KMS-11 (cell line): ENCODE results near the gene AATF.

Experiments
- H2AFZ ChIP-seq: fragments of 200-600 bp; sonication (generic); 2 replicates; pipeline ENCODE4 v1.6.1; 2016; ENCODE audit warnings: antibody characterized with exemption, mixed run types, low read depth
- H3K27ac ChIP-seq: fragments of 200-600 bp; sonication (generic); 2 replicates; pipeline ENCODE4 v1.6.1; 2016; ENCODE audit warnings: mild to moderate bottlenecking, mixed run types
- H3K27me3 ChIP-seq: fragments of 200-600 bp; sonication (generic); 2 replicates; pipeline ENCODE4 v1.6.1; 2017; ENCODE audit warnings: mild to moderate bottlenecking, low read depth, mixed run types, moderate library complexity; ENCODE audit not compliant: insufficient read depth
- H3K36me3 ChIP-seq: fragments of 200-600 bp; sonication (generic); 2 replicates; pipeline ENCODE4 v1.6.1; 2017; ENCODE audit warnings: mild to moderate bottlenecking, mixed run types; ENCODE audit not compliant: insufficient read depth
- H3K4me1 ChIP-seq: fragments of 200-600 bp; sonication (generic); 2 replicates; pipeline ENCODE4 v1.6.1; 2016; ENCODE audit warnings: mild to moderate bottlenecking, low read depth, mixed run types; ENCODE audit not compliant: poor library complexity, severe bottlenecking
- H3K4me2 ChIP-seq: fragments of 200-600 bp; sonication (generic); 2 replicates; pipeline ENCODE4 v1.7.0; 2016; ENCODE audit warnings: mild to moderate bottlenecking, mixed run types
- H3K4me3 ChIP-seq: fragments of 200-600 bp; sonication (generic); IDR thresholded peaks from 2 replicates; pipeline ENCODE4 v1.6.1; 2017; ENCODE audit warnings: low read depth, low read length, mixed read lengths; ENCODE audit not compliant: insufficient read depth
- H3K79me2 ChIP-seq: fragments of 200-600 bp; sonication (generic); 2 replicates; pipeline ENCODE4 v1.6.1; 2016; ENCODE audit warnings: low read depth, mixed run types; ENCODE audit not compliant: insufficient read depth
- H3K9ac ChIP-seq: fragments of 200-600 bp; sonication (generic); 2 replicates; pipeline ENCODE4 v1.6.1; 2016; ENCODE audit warnings: mild to moderate bottlenecking, mixed run types
- H4K20me1 ChIP-seq: fragments of 200-600 bp; sonication (generic); 2 replicates; pipeline ENCODE4 v1.6.1; 2016; ENCODE audit warnings: mild to moderate bottlenecking, mixed run types; ENCODE audit not compliant: insufficient read depth
- CTCF ChIP-seq: fragments of 200-600 bp; sonication (generic); conservative IDR thresholded peaks from 2 replicates; pipeline ENCODE4 v1.6.1; 2017; ENCODE audit warnings: low read depth, mild to moderate bottlenecking, antibody characterized with exemption, low read length, moderate library complexity, mixed read lengths

Gene AATF

GRCh38 chr17:37047631-37048104, 98.9 kb downstream of the AATF start:
- no peaks in the 10 kb centered on the region for H4K20me1 ChIP-seq
- H3K9ac ChIP-seq = no peak overlapping the region
- no peak overlapping the region for H3K4me2 ChIP-seq
- TF ChIP-seq CTCF = peak; percentile 92
- no peak overlapping the region for H3K27ac ChIP-seq
- no peak overlapping the region for H2AFZ ChIP-seq
- H3K27me3 ChIP-seq = no peaks in the 10 kb centered on the region
- H3K36me3 ChIP-seq = no peaks in the 10 kb centered on the region
- H3K4me1 ChIP-seq = peaks cover 19% of the 10 kb centered on the region
- no peak overlapping the region for H3K4me3 ChIP-seq
- no peaks in the 10 kb centered on the region for H3K79me2 ChIP-seq

- Histone ChIP-seq H2AFZ (no peak overlapping the region), H3K79me2 (no peaks in the 10 kb centered on the region), H3K36me3 (no peaks in the 10 kb centered on the region), H3K4me1 (peaks cover 19% of the 10 kb centered on the region), H3K27me3 (no peaks in the 10 kb centered on the region), H3K9ac (no peak overlapping the region), H3K4me3 (no peak overlapping the region), H3K27ac (no peak overlapping the region), H4K20me1 (no peaks in the 10 kb centered on the region), H3K4me2 (no peak overlapping the region)
- no peak for TF ChIP-seq CTCF
Measured at GRCh38 chr17:37048811-37049210, 100.1 kb downstream of the AATF start.

- Histone ChIP-seq H3K9ac (no peak overlapping the region), H3K4me2 (no peak overlapping the region), H3K27me3 (no peaks in the 10 kb centered on the region), H4K20me1 (no peaks in the 10 kb centered on the region), H2AFZ (no peak overlapping the region), H3K27ac (no peak overlapping the region), H3K4me3 (no peak overlapping the region), H3K36me3 (no peaks in the 10 kb centered on the region), H3K79me2 (no peaks in the 10 kb centered on the region), H3K4me1 (peaks cover 4% of the 10 kb centered on the region)
- TF ChIP-seq CTCF = no peak
Measured at GRCh38 chr17:37050920-37051319, 102.2 kb downstream of the AATF start.

- Histone ChIP-seq H3K4me1 (peaks cover 3% of the 10 kb centered on the region), H2AFZ (no peak overlapping the region), H3K4me3 (no peak overlapping the region), H3K27me3 (no peaks in the 10 kb centered on the region), H3K27ac (no peak overlapping the region), H3K36me3 (no peaks in the 10 kb centered on the region), H3K4me2 (no peak overlapping the region), H3K9ac (no peak overlapping the region), H4K20me1 (no peaks in the 10 kb centered on the region), H3K79me2 (no peaks in the 10 kb centered on the region)
- TF ChIP-seq CTCF = no peak
Measured at GRCh38 chr17:37051381-37051780, 102.6 kb downstream of the AATF start.
